ENCODE results near the gene LIM2.

GRCh38 chr19:51434456-51434855 is 46.7 kb upstream of the LIM2 start:
- TF ChIP-seq SIN3A (IDR thresholded peaks at IDR 0.05; ENCODE audit: borderline replicate concordance, insufficient read depth, low read length), result no peak
- TF ChIP-seq POLR2AphosphoS5 (IDR thresholded peaks at IDR 0.05; ENCODE audit: low read depth, low read length), result no peak
